MM.1S (cell line): ENCODE results near the gene ERMAP.
"Not testable (repeated sequence)": the region's sequence is repeated elsewhere in the genome, so short reads cannot be mapped to it uniquely, and the experiment has no call there.

Experiments
- CTCF ChIP-seq: fragments of 300-600 bp; sonication (generic); IDR thresholded peaks from 2 replicates; pipeline ENCODE4 v1.5.1; 2016; ENCODE audit warnings: antibody characterized with exemption, low read length, mixed read lengths
- EZH2 ChIP-seq: fragments of 300-600 bp; sonication (generic); optimal IDR thresholded peaks from 2 replicates; pipeline ENCODE3; 2017; ENCODE audit warnings: low read depth, mild to moderate bottlenecking, antibody characterized with exemption, low read length, mixed read lengths
- EZH2phosphoT487 ChIP-seq: fragments of 300-600 bp; sonication (generic); IDR thresholded peaks from 2 replicates; pipeline ENCODE4 v1.6.1; 2018; ENCODE audit warnings: antibody characterized with exemption, low read length

GRCh38 chr1:42868466-42868865 is 51.5 kb downstream of the ERMAP start:
- TF ChIP-seq CTCF, EZH2phosphoT487, EZH2: not testable (repeated sequence)
